AG09319 (cell line): ENCODE data around the gene MXRA7.

Experiments
- DNase-seq: peaks from one replicate; pipeline ENCODE4 v3.0.0-alpha.2; 2010; ENCODE audit warnings: low read depth; ENCODE audit errors: extremely low read depth
- CTCF ChIP-seq: IDR thresholded peaks from 2 replicates; pipeline ENCODE4 v1.5.1; 2011; ENCODE audit warnings: low read depth, mild to moderate bottlenecking, inconsistent platforms, low read length, moderate library complexity

The MXRA7 gene

GRCh38 chr17:76631821-76632565 lies 78.8 kb downstream of the MXRA7 start:
- TF ChIP-seq CTCF = no peak
- no peak for DNase-seq

- TF ChIP-seq CTCF = no peak
- DNase-seq = no peak
These were observed 80.6 kb downstream of the MXRA7 start for GRCh38 chr17:76630151-76630550.
